NCI-H82 (cell line): ENCODE results near the gene KDM6B.
"Not testable (repeated sequence)": the region's sequence is repeated elsewhere in the genome, so short reads cannot be mapped to it uniquely, and the experiment has no call there.

ENCODE experiments used
- DNase-seq: peaks from one replicate; lab custom pipeline; 2025; lab: John Stamatoyannopoulos, UW

KDM6B gene

DNA sequence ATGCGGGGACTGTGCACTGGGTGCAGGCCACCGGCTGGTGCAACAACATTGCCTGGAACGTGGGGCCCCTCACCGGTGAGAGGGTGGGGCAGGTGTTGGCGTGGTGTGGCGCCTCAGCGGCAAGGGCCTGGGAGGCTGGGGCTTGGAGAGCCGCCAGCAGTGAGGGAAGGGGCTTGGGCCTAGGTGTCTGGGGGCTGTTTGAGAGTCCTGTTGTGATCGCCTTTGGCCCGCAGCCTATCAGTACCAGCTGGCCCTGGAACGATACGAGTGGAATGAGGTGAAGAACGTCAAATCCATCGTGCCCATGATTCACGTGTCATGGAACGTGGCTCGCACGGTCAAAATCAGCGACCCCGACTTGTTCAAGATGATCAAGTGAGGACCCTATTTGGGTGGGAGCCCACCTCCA, 18.2 kb downstream of the KDM6B start:
- no peak for DNase-seq

DNA sequence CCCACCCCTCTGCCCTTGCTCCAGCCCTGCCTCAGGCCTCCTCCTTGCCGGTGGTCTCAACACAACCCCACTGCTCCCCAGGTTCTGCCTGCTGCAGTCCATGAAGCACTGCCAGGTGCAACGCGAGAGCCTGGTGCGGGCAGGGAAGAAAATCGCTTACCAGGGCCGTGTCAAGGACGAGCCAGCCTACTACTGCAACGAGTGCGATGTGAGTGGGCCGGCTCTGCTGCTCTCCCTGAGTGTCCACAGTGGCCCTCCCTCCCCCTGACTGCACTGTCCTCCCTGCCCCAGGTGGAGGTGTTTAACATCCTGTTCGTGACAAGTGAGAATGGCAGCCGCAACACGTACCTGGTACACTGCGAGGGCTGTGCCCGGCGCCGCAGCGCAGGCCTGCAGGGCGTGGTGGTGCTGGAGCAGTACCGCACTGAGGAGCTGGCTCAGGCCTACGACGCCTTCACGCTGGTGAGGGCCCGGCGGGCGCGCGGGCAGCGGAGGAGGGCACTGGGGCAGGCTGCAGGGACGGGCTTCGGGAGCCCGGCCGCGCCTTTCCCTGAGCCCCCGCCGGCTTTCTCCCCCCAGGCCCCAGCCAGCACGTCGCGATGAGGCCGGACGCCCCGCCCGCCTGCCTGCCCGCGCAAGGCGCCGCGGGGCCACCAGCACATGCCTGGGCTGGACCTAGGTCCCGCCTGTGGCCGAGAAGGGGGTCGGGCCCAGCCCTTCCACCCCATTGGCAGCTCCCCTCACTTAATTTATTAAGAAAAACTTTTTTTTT, 19.1 kb downstream of the KDM6B start:
- no peak for DNase-seq

DNA sequence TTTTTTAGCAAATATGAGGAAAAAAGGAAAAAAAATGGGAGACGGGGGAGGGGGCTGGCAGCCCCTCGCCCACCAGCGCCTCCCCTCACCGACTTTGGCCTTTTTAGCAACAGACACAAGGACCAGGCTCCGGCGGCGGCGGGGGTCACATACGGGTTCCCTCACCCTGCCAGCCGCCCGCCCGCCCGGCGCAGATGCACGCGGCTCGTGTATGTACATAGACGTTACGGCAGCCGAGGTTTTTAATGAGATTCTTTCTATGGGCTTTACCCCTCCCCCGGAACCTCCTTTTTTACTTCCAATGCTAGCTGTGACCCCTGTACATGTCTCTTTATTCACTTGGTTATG, 19.6 kb downstream of the KDM6B start:
- DNase-seq, result peak; percentile 25

DNA sequence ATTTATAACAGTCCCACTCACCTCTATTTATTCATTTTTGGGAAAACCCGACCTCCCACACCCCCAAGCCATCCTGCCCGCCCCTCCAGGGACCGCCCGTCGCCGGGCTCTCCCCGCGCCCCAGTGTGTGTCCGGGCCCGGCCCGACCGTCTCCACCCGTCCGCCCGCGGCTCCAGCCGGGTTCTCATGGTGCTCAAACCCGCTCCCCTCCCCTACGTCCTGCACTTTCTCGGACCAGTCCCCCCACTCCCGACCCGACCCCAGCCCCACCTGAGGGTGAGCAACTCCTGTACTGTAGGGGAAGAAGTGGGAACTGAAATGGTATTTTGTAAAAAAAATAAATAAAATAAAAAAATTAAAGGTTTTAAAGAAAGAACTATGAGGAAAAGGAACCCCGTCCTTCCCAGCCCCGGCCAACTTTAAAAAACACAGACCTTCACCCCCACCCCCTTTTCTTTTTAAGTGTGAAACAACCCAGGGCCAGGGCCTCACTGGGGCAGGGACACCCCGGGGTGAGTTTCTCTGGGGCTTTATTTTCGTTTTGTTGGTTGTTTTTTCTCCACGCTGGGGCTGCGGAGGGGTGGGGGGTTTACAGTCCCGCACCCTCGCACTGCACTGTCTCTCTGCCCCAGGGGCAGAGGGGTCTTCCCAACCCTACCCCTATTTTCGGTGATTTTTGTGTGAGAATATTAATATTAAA, 20.2 kb downstream of the KDM6B start:
- DNase-seq, result no peak

DNA sequence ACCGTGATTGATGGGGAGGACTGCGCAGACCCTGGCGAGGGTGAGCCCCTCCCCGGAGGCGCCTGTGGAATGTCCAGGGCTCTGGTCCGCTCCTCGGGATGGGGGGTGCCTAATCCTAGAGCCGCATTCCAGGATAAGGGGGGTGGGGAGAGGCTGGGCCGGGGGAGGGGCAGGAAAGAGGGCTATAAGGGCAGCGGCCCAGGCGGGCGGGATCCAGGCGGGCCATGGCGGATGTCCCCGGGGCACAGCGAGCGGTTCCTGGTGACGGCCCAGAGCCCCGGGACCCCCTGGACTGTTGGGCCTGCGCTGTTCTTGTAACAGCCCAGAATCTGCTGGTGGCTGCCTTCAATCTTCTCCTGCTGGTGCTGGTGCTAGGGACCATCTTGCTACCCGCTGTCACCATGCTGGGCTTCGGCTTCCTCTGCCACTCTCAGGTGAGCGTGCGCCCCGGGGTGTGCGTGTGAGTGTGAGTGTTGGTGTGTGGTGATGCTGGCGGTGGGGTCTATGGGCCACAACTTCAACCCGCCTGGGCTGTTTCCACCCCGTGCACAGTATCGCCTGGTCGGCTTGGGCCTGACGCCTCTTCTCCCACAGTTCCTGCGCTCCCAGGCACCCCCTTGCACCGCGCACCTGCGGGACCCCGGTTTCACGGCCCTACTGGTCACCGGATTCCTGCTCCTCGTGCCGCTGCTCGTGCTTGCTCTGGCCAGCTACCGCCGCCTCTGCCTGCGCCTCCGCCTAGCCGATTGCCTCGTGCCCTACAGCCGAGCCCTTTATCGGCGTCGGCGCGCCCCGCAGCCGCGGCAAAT, 21.0 kb downstream of the KDM6B start, which contains the start of gene TMEM88:
Gene TMEM88, plus strand, starts transcription at position 216 of the 809 bp plus-strand sequence. Its CDS starts 9 bp downstream, at position 225.
- DNase-seq, result no peak

DNA sequence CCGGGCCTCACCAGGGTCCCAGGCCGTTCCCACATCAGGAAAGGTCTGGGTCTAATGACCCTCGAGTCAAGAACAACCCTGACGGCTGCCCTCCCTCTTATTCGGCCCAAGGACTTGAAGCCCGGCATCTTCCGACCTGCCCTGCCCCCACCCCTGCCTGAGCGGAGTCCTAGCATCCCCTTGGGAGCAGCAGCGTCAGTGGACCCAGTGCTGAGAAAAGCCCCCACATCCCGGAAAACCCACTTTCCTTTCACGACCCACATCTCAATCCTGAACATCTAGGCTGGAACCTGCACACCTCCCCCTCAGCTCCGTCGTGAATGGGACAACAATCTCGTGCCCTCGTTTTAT, 21.6 kb downstream of the KDM6B start:
- peak; percentile 76 for DNase-seq

DNA sequence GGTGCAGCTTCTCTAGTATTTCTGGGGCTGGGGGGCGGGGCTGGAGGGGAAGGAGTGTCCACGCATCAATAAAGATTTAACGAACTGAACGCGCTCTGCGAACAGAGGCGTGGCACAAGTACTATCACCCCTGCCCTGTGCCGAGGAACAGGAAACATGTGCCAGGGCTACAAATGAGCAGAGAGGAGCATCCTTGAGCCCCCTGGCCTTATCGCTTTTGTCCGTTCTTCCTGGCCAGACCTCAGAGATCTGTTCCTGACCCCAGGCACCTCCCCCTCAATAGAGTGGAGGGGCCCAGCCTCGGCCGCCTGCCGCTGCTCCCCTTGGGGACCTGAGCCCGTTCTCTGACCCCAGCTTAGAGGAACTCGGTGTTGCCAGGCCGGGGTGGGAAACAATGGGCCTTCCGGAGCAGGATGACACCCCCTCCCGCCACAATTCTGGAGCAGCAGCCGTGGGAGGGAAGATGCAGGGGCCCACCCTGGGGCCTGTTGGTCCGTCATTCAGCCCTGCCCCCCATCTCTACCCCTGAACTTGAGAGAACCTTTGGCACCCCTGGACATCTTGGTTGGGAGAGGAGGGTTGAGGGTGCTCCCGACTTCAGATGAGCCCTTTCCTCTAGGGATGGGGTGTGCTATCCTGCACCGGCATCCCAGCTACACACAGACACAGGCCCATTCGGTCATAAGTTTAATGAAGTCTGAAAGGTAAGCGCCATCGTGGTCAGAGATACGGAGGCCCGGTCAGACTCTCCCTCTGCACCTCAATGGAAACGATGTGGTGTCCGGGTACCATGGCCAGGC, 22.2 kb downstream of the KDM6B start:
- DNase-seq, result peak; percentile 78

DNA sequence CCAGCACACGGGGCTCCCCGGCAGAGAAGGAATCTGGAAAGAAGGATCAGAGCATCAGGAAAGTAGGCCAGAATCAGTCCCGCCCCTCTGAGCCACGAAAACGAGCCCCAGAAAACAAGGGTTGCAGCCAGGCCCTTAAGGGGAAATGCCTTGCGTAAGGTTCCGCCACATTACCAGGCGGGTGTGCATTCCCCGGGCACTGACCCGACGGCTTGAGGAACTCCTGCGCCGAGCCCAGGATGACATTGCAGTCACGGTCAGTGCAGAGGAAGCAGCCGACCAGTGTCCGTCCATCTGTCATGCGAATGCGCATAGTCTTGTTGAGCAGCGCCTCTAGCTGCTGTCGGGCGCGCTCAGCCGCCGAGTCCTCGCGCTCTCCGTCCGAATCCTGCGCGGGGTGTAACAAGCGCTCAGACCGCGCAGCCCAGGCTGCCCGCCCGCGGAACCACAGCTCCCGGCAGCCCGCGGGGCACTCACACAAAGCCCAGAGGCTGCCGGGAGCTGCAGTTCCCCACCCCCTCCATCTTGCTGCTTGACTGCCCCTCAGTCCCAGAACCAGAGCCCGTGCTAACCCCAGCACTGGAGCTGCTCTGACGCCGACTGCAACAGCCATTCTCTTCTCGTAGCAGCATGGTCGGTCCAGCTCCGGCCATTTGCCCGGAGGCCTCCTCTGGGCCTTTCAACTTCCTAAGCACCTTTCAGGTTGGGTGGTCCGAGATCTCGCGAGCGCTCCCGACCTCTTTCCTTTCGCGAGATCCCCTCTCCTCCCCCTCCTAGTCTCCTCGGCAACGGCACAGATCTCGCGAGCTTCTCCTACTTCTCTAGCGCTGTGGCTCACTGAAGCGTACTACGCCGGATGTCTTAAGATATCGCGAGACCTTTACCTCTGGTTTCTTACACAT, 23.0 kb downstream of the KDM6B start, which contains the start of gene NAA38:
Gene NAA38, minus strand, starts transcription at position 749 of the 902 bp plus-strand sequence. Its CDS starts 96 bp downstream, at position 653.
- DNase-seq, result peak; percentile 100

DNA sequence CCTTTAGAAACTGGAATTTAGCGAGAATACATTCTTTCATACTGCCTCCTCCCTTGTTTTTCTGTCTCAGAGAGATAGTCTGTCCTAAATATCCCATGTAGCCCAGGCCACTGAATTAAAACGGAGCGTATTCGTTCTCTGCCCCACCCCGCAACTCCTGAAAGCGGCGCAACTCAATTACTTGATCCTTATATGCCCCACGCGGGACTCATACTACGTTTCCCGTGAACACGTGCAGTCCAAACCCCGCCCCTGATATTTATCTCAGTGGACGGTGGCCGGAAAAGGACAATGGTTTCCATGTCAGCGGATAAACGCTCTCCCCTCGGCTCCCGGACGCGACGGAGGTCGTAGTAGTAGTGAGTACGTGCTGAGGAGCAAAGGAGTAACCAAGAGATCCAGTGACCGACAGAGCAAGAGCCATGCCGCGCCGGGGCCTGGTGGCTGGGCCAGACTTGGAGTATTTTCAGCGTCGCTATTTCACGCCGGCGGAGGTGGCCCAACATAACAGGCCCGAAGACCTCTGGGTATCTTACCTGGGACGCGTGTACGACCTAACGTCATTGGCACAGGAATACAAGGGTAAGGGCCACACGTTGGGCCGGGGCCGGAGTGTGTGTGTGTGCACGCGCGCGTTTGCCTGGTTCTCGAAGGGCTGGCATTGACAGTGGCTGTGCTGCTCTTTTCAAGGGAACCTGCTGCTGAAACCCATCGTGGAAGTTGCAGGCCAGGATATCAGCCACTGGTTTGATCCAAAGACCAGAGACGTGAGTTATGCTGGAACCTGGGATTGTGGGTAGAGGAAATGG, 23.9 kb downstream of the KDM6B start, which contains the start of gene CYB5D1:
Gene CYB5D1, plus strand, starts transcription at position 291 of the 809 bp plus-strand sequence. Its CDS starts 132 bp downstream, at position 423.
- peak; percentile 99 for DNase-seq

DNA sequence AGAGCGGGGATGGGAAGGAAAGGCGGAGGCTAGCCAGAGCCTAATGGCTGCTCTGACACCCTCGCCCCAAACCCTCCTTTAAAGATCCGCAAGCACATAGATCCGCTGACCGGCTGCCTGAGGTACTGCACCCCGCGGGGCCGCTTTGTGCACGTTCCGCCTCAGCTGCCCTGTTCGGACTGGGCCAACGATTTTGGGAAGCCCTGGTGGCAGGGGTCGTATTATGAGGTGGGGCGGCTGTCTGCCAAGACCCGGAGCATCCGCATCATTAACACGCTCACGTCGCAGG, 24.4 kb downstream of the KDM6B start:
- DNase-seq, result peak; percentile 82

DNA sequence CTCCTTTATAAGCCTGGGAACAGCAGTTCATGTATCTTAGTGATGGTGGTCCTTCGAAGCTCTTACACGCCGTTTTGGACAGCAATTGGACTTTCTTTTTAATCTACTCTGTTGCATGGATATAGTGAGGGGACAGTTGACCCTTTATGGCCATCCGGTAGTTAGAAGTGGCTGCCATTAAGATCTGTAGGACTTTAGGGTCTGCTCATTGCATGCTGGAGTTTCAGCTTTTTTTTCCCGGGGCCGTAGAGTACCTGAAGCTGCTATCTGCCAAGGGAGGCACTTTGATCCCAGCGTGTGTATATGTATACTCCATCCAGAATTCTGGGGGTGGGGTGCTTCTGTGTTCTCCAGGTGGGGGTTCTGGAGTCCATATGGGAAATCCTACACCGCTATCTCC, 25.0 kb downstream of the KDM6B start:
- DNase-seq, result no peak

DNA sequence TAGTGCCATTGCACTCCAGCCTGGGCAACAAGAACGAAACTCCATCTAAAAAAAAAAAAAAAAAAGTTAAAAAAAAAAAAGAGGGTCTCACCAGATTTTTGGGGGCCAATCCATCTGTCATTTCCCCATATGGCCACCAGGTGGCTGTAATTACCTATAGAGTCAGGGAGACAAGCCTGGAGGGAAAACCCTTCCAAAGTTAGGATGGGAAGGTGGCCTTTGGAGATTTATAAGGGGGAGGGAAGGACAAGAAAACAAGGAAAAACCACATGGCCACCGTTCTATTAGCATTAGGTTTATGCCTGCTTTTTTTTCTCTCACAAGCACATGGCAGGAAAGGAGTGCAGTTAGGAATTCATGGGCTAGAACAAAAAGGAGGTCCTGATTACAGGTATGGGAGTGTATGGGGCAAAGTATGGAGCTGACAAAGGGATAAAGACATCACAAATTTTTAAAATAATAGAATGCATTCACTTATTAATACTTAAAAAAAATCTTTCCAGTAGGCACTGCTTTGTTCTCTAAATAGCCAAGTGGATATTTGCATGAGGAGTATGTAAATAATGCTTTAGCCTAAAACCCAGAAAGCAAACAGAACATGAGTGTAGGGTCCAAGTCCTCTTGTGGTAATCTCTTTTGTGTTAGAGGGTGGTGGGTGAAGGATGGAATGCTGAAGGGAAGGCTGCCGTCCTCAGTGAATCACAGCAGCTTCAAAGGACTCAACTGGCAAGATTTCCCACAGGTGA, 28.8 kb downstream of the KDM6B start:
- peak; percentile 88 for DNase-seq

DNA sequence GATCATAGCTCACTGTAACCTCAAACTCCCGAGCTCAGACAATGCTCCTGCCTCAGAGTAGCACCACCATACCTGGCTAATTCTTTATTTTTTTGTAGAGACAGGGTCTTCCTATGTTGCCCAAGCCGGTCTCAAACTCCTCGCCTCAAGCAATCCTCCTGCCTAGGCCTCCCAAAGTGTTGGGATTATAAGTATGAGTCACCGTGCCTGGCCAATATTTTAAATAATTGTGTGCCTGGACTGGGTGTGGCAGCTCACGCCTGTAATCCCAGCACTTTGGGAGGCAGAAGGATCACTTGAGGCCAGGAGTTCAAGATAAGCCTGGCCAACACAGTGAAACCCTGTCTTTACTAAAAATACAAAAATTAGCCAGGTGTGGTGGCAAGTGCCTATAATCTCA, 30.4 kb downstream of the KDM6B start:
- not testable (repeated sequence) for DNase-seq

DNA sequence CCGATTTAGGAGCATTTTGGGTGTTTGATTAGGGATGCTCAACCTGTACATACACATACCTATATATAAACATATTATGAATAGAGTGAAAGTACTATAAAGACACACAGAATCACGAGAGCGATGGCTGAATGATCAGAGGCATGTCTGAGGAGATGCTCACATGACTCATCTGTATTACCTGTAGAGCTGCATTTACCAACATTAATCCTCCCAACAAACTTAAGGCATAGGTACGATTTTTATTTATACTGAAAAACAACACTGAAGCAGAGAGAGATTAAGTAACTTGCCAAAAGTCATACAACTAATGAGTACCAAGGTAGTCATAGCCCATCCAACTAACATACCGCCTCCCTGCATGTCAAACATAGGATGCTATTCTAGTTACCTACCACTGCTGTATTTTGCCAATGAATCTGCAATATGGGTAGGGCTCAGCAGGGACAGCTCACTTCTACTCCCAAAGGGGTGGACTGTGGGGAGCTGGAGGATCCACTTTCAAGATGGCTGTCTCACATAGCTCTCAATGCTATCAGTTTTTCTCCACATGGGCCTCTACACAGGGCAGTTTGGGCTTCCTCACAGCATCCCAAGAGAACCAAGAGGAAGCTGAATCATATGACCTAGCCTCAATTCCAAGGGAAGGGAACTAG, 31.1 kb downstream of the KDM6B start:
- DNase-seq, result no peak

DNA sequence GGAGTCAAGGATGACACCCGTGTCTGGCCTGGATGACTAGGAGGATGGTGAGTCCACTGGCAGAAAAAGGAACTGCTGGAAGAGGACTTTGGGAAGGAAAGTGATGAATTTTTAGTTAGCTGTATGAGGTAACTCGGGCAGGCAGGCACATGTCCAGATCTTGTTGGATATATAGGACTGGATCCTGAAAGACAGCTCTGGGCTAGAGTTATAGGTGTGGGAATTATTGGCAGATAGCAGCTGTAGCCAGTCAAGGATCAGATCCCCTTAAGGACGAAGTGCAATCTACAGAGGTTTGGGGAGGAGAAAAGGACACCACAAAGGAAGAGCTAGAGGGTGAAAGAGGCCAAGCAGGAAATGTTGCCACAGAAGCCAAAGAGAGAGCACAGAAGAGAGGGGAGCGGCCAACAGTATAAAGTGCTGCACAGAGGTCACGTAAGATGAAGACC, 33.9 kb downstream of the KDM6B start:
- no peak for DNase-seq

DNA sequence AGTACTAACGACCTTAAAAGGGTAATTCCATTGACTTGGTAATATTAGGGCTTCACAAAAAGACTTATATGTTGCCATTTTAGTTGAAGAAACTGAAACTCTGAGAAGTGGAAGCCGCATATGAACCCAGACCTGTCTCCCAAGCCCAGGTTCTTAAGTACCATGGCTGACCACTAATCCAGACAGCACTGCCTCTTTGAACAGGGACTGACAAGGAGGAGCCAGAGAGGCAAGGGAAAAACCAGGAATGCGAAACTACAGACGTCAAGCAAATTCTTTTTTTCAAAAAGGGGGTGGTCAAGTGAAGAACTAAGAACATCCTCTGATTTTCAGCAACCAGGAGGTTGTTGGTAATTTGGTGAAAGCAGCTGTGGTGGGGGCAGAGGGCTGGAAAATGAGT, 39.0 kb downstream of the KDM6B start:
- DNase-seq, result no peak

DNA sequence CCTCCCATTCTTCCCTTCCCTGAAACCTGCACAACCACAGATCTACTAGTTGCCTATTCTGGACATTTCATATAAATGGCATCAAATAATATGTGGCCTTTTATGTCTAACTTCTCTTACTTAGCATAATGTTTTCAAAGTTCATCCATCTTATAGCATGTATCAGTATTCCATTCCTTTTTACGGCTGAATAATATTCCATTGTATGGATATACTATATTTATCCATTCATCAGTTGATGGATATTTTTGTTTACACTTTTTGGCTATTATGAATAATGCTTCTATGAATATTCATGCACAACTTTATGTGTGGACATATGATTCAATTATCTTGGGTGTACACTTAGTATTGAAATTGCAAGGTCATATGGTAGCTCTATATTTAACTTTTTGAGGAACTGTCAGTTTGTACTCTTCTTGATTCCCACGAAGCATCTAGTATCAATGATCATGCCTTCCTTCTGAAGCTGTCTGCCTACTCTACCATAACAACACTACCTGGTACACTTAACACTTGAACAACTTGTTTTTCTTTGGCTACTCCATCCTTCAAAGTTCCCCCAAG, 41.9 kb downstream of the KDM6B start:
- DNase-seq, result no peak

DNA sequence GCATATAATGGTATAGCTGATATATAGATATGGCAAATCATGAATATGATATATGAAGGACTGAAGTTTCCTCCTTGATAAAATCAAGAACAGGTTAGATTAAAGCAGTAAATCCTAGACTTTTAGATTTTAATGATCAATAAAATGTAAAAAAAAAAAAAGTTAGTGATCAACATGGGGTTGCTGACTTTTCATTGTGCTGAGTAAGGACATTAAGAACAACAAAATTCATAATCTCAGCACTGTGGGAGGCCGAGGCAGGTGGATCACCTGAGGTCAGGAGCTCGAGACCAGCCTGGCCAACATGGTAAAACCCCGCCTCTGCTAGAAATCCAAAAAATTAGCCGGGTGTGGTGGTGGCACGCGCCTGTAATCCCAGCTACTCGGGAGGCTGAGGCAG, 44.2 kb downstream of the KDM6B start:
- DNase-seq, result no peak
